Mesenteric fat pad (tissue), 1 donor: ENCODE measurements around the gene CFAP99. TPM values are rescaled to one million over a fixed set of nuclear protein-coding genes. Genes with fewer than 3 reads are reported as not detected.
"Not testable (repeated sequence)": the region's sequence is repeated elsewhere in the genome, so short reads cannot be mapped to it uniquely, and the experiment has no call there.

ENCODE experiments used
- DNase-seq: peaks from one replicate; pipeline ENCODE4 v3.0.0-alpha.2; 2020; ENCODE audit warnings: low spot score
- total RNA-seq: library from RNA; stranded (reverse); fragmentation: NEBNext Ultra II Directional; extraction: Animal tissue kit (Norgen Biotek cat#: 25700); gene quantifications from one replicate; pipeline ENCODE4 v1.2.1, GENCODE V29; 2021
- donor health status: DM: yes; HTN: yes; CAD: no.

CFAP99 gene
- total RNA-seq, 1 donor from 2014 or later = not detected

GRCh38 chr4:2465032-2465431, 46.3 kb downstream of the CFAP99 start:
- no peak for DNase-seq

GRCh38 chr4:2465544-2465943, 46.8 kb downstream of the CFAP99 start:
- DNase-seq = not testable (repeated sequence)

GRCh38 chr4:2468456-2469191, 49.9 kb downstream of the CFAP99 start, which contains the start of gene RNF4:
RNF4 (plus strand) TSS chr4:2469106; CDS start chr4:2490494, 21,388 bp downstream.
- peak; percentile 98 for DNase-seq

- no peak for DNase-seq
Observed at GRCh38 chr4:2469192-2469984, 50.6 kb downstream of the CFAP99 start.

DNA sequence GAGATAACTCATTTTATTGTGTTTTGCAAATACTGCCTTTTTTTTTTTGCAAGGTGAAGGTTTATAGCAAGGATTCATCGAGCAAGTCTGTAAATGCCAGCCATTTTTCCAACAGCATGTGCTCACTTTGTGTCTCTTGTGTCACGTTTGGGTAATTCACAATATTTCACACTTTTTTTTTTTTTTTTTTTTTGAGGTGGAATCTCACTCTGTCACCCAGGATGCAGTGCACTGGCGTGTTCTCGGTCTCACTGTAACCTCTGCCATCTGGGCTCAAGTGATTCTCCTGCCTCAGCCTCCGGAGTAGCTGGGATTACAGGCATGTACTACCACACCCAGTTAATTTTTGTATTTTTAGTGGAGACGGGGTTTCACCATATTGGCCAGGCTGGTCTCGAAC, 52.0 kb downstream of the CFAP99 start:
- DNase-seq = no peak

- DNase-seq = no peak
Observed at GRCh38 chr4:2472187-2472586, 53.4 kb downstream of the CFAP99 start.

DNA sequence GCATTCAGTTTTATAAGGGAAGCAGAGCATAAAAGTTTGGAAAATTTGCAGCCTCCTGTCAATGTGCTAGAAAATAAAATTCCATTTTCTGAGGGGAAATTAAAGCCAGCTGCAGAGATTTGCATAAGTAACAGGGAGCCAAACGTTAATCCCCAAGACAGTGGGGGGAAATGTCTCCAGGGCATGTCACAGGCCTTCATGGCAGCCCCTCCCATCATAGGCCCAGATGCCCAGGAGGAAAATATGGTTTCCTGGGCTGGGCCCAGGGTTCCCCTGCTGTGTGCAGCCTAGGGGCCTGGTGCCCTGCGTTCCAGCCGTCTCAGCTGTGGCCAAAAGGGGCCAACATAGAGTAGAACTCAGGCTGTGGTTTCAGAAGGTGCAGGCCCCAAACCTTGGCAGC, 59.5 kb downstream of the CFAP99 start:
- no peak for DNase-seq

- no peak for DNase-seq
Observed at GRCh38 chr4:2480649-2481048, 61.9 kb downstream of the CFAP99 start.

GRCh38 chr4:2482192-2482591, 63.4 kb downstream of the CFAP99 start:
- DNase-seq = no peak

GRCh38 chr4:2482693-2483092, 63.9 kb downstream of the CFAP99 start:
- DNase-seq = no peak

DNA sequence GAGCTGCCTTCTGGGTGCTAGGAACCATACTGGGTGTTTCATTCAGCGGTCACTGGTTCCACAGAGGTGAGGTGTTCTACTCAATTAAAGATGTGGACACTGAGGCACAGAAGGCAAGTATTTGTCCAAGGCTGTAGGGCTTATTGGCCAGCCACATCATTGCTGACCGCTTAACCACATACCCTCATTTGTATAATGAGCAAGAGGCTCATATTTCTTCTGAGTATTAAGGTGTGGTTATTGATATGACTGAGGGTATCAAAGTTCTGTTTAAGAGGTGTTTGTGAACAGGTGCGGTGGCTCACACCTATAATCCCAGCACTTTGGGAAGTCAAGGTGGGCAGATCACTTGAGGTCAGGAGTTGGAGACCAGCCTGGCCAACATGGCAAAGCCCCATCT, 64.5 kb downstream of the CFAP99 start:
- DNase-seq = no peak

DNA sequence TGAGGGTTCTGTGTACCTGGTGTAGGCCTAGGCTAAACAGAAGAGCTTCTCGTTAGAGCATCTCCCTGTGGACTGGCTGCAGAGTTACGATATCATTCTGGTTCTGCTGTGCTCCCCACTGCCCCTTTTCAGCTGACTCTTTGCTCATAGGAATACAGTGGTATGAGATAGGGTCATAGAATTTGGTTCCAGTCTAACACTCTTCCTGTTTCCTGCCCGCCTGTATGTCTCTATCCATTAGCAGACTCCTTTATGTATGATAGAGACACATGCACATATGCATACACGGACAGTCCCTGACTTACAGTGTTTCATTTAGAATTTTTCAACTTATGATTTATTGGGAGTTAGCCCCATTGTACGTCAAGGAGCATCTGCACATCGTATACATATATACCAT, 65.4 kb downstream of the CFAP99 start:
- DNase-seq = no peak

- no peak for DNase-seq
Observed at GRCh38 chr4:2484993-2485392, 66.2 kb downstream of the CFAP99 start.

DNA sequence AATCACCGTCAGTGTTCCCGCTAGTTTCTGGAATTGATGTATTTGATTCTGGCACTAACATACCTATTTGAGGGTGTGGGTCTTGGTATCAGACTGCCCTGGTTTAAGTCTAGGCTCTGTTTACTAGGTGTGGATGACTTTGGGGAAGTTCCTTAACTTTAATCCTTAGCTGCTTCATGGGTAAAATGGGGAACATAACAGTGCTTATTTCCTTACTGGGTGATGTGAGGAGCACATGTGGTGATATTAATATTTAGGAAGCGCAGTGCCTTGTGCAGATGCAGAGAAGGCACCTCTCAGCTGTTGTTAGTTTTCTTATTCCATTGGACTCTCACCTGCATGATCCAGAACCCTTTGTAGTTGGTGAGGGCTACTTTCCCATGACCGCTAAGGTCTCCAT, 67.2 kb downstream of the CFAP99 start:
- no peak for DNase-seq

- no peak for DNase-seq
Observed at GRCh38 chr4:2486981-2487380, 68.2 kb downstream of the CFAP99 start.

- DNase-seq = no peak
Observed at GRCh38 chr4:2487632-2488031, 68.9 kb downstream of the CFAP99 start.

DNA sequence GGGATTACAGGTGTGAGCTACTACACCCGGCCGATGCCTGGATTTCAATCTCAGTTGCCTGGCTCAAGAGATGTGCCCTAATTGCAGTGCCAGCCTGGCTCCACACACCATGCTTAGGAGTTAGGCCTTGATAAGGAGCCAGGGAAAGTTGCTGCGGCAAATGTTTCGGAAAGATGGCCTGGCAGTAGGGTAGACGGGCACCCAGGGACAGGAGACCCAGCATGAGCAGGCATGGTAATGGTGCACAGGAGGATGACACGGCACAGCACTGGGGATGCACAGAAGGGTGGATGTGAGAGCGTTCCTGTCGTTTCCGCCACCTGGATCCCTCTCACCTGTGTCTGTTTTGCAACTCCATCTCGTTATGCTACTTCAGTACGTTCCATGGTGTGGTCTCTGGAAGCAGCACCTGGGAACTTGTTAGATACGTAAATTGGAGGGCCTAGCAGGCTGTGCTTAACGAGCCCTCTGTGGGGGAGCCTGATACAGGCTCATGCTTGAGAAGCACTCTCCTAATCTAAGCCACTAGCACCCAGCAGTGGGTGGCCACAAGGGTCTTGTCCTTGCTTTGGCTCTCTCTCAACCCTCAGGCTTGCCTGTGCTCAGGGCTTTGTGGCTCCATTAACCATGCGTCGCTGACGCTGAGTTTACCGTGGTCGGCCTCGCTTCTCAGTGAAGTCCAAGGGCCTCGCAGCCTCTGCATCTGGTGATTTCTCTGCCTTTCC, 70.5 kb downstream of the CFAP99 start:
- DNase-seq = no peak

GRCh38 chr4:2489841-2490552, 71.2 kb downstream of the CFAP99 start:
- no peak for DNase-seq

- no peak for DNase-seq
Observed at GRCh38 chr4:2492970-2493369, 74.2 kb downstream of the CFAP99 start.

DNA sequence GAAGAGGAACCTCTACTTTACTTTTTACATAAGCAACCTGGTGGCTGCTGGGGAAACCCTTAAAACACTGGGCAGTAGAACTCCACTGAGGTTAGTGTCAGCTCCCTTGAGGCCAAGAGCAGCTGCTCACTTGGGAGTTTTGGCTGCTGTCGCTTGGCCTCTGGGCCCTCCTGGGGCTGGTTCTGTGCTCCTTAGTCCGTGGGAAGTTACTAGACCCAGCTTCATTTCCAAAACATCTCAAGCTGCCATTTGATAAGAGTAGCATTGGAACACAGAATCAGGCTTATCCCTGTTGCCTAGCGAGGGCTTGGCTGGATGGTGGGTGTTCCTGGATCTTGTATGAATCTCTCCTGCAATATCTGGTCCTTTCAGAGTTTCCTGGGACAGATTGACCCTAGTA, 76.2 kb downstream of the CFAP99 start:
- no peak for DNase-seq

DNA sequence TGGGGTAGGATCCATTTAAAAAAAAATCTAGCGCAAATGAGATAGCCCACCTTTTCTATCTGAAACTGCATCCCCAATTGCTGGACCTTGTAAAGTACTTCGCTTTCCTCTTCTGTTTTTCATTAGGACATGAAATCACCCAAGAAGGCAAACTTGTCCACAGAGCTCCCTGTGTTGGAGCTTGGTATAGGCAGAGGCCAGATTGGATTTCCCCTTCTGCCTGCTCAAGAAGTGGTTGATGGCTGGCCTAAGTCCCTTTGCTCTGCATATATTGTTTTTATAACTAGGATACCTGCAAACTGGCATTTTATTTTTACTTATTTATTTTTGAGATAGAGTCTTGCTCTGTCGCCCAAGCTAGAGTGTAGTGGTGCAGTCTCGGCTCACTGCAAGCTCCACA, 78.6 kb downstream of the CFAP99 start:
- no peak for DNase-seq
